SH-SY5Y (cell line): ENCODE results near the gene KCNK1.

Experiments used
- GATA2 ChIP-seq: IDR thresholded peaks from 2 replicates; pipeline ENCODE4 v1.6.1; 2011; ENCODE audit warnings: mild to moderate bottlenecking, low read depth, low read length
- GATA3 ChIP-seq: IDR thresholded peaks from 2 replicates; pipeline ENCODE4 v1.6.1; 2011; ENCODE audit warnings: low read depth, mild to moderate bottlenecking, low read length, moderate library complexity

- no peak for TF ChIP-seq GATA3
- no peak for TF ChIP-seq GATA2
These were observed 8.0 kb downstream of the KCNK1 start for GRCh38 chr1:233621923-233622322.
